Measurements from ENCODE around the gene STMN1.

The STMN1 gene

GRCh38 chr1:25872713-25873112, 33.5 kb downstream of the STMN1 start:
- ATAC-seq (no peak), DNase-seq (ENCODE audit: low spot score in 2 of 2) (no peak)
- H3K4me1 Mint-ChIP-seq = peaks cover 14% of the 10 kb centered on the region
- no peaks in the 10 kb centered on the region for H3K9me3 Mint-ChIP-seq
- H3K4me3 Mint-ChIP-seq = no peak overlapping the region
- no peaks in the 10 kb centered on the region for H3K36me3 Mint-ChIP-seq
- H3K27ac Mint-ChIP-seq = no peak overlapping the region

GRCh38 chr1:25871704-25872494, 34.3 kb downstream of the STMN1 start:
- H3K4me1 Mint-ChIP-seq = peaks cover 14% of the 10 kb centered on the region
- no peak overlapping the region for H3K4me3 Mint-ChIP-seq
- H3K27ac Mint-ChIP-seq = no peak overlapping the region
- no peaks in the 10 kb centered on the region for H3K9me3 Mint-ChIP-seq
- DNase-seq (ENCODE audit: low spot score in 2 of 2) = no peak
- H3K36me3 Mint-ChIP-seq = no peaks in the 10 kb centered on the region
- ATAC-seq = no peak

- no peaks in the 10 kb centered on the region for H3K9me3 Mint-ChIP-seq
- DNase-seq (ENCODE audit: low spot score in 2 of 2) (no peak), ATAC-seq (no peak)
- no peak overlapping the region for H3K27ac Mint-ChIP-seq
- peaks cover 11% of the 10 kb centered on the region for H3K4me1 Mint-ChIP-seq
- H3K4me3 Mint-ChIP-seq = no peak overlapping the region
- no peaks in the 10 kb centered on the region for H3K36me3 Mint-ChIP-seq
These were observed 35.0 kb downstream of the STMN1 start for GRCh38 chr1:25871086-25871703.

- Mint-ChIP-seq H3K9me3 (no peaks in the 10 kb centered on the region), H3K4me1 (peaks cover 7% of the 10 kb centered on the region), H3K27ac (no peak overlapping the region), H3K4me3 (no peak overlapping the region), H3K36me3 (no peaks in the 10 kb centered on the region)
- DNase-seq (ENCODE audit: low spot score in 2 of 2) (no peak), ATAC-seq (no peak)
These were observed 35.6 kb downstream of the STMN1 start for GRCh38 chr1:25870614-25871013.

- Mint-ChIP-seq H3K36me3 (no peaks in the 10 kb centered on the region), H3K4me1 (peaks cover 6% of the 10 kb centered on the region), H3K27ac (no peak overlapping the region), H3K9me3 (no peaks in the 10 kb centered on the region), H3K4me3 (no peak overlapping the region)
- no peak for ATAC-seq
- no peak for DNase-seq (ENCODE audit: low spot score in 2 of 2)
These were observed 36.2 kb downstream of the STMN1 start for GRCh38 chr1:25869909-25870606.

- no peaks in the 10 kb centered on the region for H3K36me3 Mint-ChIP-seq
- no peak overlapping the region for H3K27ac Mint-ChIP-seq
- H3K4me1 Mint-ChIP-seq = no peaks in the 10 kb centered on the region
- no peak overlapping the region for H3K4me3 Mint-ChIP-seq
- DNase-seq (ENCODE audit: low spot score in 2 of 2) = no peak
- H3K9me3 Mint-ChIP-seq = no peaks in the 10 kb centered on the region
- no peak for ATAC-seq
These were observed 38.8 kb downstream of the STMN1 start for GRCh38 chr1:25867210-25867991.

GRCh38 chr1:25866288-25866687, 39.9 kb downstream of the STMN1 start:
- DNase-seq (ENCODE audit: low spot score in 2 of 2) = no peak
- Mint-ChIP-seq H3K4me1 (no peaks in the 10 kb centered on the region), H3K36me3 (no peaks in the 10 kb centered on the region), H3K4me3 (no peak overlapping the region), H3K27ac (no peak overlapping the region), H3K9me3 (no peaks in the 10 kb centered on the region)
- ATAC-seq = no peak

GRCh38 chr1:25864434-25864833, 41.8 kb downstream of the STMN1 start:
- Mint-ChIP-seq H3K9me3 (no peaks in the 10 kb centered on the region), H3K4me1 (peaks cover 3% of the 10 kb centered on the region), H3K27ac (no peak overlapping the region), H3K36me3 (no peaks in the 10 kb centered on the region), H3K4me3 (no peak overlapping the region)
- ATAC-seq = no peak
- DNase-seq (ENCODE audit: low spot score in 2 of 2) = no peak

GRCh38 chr1:25863486-25864262, 42.5 kb downstream of the STMN1 start:
- DNase-seq (ENCODE audit: low spot score in 2 of 2) = no peak
- Mint-ChIP-seq H3K9me3 (no peaks in the 10 kb centered on the region), H3K27ac (no peak overlapping the region), H3K4me1 (peaks cover 11% of the 10 kb centered on the region), H3K4me3 (no peak overlapping the region), H3K36me3 (peaks cover 5% of the 10 kb centered on the region)
- no peak for ATAC-seq

- H3K36me3 Mint-ChIP-seq = peaks cover 6% of the 10 kb centered on the region
- peaks cover 16% of the 10 kb centered on the region for H3K4me1 Mint-ChIP-seq
- no peak overlapping the region for H3K27ac Mint-ChIP-seq
- H3K9me3 Mint-ChIP-seq = no peaks in the 10 kb centered on the region
- DNase-seq (ENCODE audit: low spot score in 2 of 2) (no peak), ATAC-seq (no peak)
- no peak overlapping the region for H3K4me3 Mint-ChIP-seq
These were observed 43.3 kb downstream of the STMN1 start for GRCh38 chr1:25862785-25863485.

- H3K27ac Mint-ChIP-seq = peak overlapping the region; percentile 21
- peak overlapping the region; percentile 89 for H3K4me3 Mint-ChIP-seq
- DNase-seq (ENCODE audit: low spot score in 2 of 2) = no peak
- peaks cover 6% of the 10 kb centered on the region for H3K36me3 Mint-ChIP-seq
- H3K9me3 Mint-ChIP-seq = no peaks in the 10 kb centered on the region
- ATAC-seq = no peak
- peaks cover 16% of the 10 kb centered on the region for H3K4me1 Mint-ChIP-seq
These were observed 44.6 kb downstream of the STMN1 start for GRCh38 chr1:25861316-25862286.

GRCh38 chr1:25858906-25859789, 47.1 kb downstream of the STMN1 start, which contains the start of gene AUNIP:
Gene AUNIP, minus strand, starts transcription at chr1:25859457. Its CDS starts 100 bp downstream, at chr1:25859357.
- ATAC-seq (peak; percentile 94), DNase-seq (ENCODE audit: low spot score in 2 of 2) (peak; percentile 92 to 95)
- H3K4me1 Mint-ChIP-seq = peaks cover 16% of the 10 kb centered on the region
- H3K4me3 Mint-ChIP-seq = peak within 1 kb of the TSS; percentile 89
- H3K27ac Mint-ChIP-seq = peak within 1 kb of the TSS; percentile 86
- H3K36me3 Mint-ChIP-seq = peaks cover 6% of the 10 kb centered on the region
- H3K9me3 Mint-ChIP-seq = no peaks in the 10 kb centered on the region
